GM03348 (cell line): Measurements from ENCODE around the gene GID4.

ENCODE experiments used
- DNase-seq: peaks from one replicate; pipeline ENCODE4 v3.0.0; 2012; ENCODE audit warnings: low spot score

GID4 gene

DNA sequence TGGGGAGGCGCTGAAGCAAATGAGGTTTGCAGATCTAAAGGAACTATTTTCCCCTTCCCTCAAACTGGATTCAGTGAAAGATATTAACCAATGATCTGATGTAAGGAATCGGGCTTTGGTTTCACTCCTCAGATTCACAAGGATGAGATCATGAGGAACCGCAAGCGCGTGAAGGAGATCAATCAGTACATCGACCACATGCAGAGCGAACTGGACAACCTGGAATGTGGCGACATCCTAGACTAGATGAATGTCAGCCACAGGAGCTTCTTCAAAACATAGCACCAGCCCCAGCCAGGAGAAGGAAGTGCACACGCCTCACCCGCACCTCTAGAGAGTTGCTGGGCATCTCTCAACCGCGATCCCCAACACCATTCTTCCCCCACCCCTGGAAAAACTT is 22.8 kb upstream of the GID4 start:
- no peak for DNase-seq

DNA sequence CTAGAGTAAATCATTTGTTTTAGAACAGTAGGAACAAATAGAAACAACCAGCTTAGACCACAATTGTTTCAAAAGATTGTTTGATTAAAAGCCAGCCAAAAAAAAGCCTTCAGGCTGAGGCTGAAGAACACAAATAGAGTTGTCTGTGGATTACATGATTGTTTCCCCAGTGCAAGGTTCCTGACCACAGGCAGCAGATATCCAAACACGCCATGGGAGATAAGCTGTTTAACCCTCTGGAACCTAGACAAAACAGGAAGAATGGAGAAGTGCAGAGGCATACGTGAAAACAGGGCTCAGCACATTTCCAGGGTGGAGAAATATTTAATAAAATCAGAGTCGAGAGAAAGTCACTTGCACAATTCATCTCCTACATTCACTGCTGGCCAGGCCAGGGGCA is 21.2 kb upstream of the GID4 start:
- no peak for DNase-seq

- no peak for DNase-seq
Observed at GRCh38 chr17:18018411-18018921, 20.7 kb upstream of the GID4 start.

DNA sequence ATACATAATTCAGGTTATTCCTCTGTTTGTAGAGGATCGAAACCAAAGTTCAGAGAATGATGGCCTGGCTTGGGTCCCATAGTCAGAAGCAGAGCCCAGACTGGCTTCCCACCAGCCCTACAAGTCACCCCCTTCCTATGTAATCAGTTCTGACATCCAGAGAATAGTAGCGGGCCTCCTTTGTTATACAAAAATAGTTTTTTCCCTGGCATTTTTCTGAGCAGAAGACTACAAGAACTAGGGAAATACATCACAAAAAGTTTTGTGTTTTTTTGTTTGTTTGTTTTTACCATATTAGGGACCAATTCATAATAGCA is 19.4 kb upstream of the GID4 start:
- no peak for DNase-seq

DNA sequence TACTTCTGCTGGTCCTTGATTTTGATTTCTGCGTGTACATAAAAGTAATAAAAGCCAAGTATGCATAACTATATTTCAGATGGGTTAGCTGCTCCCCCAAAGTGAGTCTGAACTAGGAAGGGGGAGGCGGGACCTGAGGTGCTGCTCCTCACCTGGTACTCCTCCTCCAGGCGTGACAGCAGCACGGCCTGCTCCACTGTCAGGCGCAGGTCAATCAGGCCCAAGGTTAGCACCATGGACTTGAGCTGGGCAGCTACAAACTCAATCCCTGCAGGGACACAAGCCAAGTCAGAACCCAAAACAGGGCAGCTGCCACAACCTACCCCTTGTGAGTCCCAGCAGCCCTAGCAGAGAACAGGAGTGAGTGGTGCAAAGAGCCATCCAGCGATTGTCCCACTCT is 18.2 kb upstream of the GID4 start:
- DNase-seq, result no peak

- DNase-seq, result no peak
Observed at GRCh38 chr17:18021372-18021771, 17.8 kb upstream of the GID4 start.

GRCh38 chr17:18025241-18025944 is 13.8 kb upstream of the GID4 start:
- peak; percentile 66 for DNase-seq

DNA sequence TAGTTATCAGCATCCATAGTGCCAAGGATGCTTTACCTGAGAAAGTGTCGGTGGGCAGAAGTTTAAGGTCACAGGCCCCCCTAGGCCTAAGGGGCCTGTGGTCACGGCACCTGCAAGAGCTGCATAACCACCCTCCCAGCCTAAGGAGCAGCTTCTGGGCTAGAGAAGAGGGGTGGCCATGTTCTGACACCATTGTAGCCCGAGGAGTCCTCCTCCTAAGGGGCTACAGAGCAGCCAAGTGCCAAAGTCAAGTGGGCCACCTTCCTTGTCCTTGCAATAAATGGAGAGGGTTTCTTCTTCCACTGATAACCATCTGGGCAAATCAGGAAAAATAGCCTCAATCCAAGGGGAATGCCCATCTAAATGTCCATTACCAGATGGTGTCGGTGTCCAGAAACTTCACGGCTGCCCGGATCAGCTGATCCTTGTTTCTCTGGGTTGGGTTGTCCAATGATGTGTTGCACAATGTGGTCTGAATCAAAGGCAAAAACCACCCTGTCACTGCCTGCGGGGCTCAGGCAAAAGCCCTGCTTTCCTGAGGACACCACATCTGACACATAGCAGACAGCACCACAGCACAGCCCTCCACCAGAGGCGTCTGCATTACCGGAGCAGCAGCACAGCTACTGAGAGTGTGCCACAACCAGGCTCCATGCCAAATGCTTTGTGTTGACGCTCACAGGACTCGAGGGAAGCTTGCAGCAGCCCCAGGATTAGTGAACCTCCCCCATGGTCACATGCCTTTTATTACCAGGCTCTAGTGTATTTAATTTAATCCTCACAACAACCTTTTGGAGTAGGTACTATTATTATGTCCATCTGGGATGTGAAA is 13.0 kb upstream of the GID4 start:
- DNase-seq, result peak; percentile 55

DNA sequence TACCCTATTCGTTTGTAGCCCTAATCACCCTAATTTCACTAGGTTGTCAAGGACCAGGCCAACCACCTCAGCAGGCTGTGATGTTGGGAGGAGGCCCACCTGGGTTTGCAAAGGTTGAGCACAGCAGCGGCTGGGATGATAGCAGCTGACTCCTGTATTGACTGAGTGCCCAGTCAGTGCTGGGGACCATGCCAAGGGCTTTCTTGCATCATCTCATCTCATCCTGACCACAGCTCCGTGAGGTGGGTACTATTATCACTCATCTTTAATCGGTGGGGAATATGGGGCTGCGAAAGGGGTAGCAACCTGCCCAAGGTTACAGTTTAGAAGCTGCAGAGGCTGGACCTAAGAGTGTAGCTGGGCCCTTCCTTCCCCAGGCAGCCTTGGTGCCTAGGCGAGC is 11.9 kb upstream of the GID4 start:
- DNase-seq, result no peak

- no peak for DNase-seq
Observed at GRCh38 chr17:18028114-18028951, 10.9 kb upstream of the GID4 start.

- no peak for DNase-seq
Observed at GRCh38 chr17:18028952-18029540, 10.2 kb upstream of the GID4 start.

GRCh38 chr17:18031955-18032354 is 7.3 kb upstream of the GID4 start:
- no peak for DNase-seq

DNA sequence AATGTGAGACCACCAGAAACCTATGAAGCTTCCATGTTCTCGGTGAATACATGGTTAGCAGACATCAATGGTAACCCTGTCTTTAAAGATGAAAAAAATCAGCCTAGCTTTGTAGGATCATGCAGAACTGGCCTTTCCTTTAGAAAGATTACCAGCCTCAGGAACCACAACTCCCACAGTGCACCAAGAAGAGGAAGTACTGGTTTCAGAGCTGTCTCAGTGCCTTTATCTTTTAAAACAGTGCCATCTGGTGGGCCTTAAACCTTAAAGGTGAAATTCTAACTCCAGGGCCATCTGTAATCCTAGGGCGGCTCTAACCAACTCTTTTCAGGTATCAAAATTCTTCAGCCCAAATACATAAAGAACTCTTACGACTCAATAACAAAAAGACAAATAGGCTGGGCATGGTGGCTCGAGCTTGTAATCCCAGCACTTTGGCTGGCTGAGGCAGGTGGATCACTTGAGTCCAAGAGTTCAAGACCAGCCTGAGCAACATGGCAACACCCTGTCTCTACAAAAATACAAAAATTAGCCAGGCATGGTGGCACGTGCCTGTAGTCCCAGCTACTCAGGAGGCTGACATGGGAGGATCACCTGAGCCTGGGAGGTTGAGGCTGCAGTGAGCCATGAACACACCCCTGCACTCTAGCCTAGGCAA is 5.6 kb upstream of the GID4 start:
- peak; percentile 85 for DNase-seq

DNA sequence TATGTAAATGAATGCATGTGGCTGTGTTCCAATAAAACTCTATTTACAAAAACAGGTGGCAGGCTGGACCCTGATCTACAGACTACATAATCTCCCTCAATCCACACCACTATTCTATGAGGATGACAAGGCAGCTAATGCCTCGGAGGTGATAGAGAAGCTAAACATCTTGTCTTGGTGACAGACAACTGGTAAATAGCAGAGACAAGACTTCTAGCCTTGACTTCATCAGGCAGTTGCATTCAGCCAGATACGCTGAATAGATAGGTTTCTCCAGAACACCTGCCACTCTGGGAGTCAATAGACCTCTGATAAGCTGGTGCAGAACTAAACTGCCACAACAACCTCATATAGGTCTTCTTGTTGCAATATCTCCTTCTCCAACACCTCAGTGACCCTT is 3.5 kb upstream of the GID4 start:
- DNase-seq, result no peak

DNA sequence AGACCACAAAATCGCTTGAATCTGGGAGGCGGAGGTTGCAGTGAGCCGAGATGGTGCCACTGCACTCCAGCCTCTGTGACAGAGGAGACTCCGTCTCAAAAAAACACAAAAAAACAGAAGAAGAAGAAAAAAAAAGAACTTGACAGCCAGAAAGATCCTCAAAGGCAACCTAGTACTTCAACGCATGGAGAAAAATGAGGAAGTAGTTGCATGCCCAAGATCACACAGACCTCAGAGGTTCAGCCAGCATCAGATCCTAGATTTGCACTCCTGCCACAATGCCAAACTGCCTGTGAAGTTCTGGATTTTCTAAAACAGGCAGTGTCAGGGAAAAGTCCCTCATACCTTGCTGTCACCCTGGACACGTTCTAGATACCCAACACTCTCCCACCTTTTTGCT is 1.7 kb upstream of the GID4 start:
- no peak for DNase-seq

- DNase-seq, result no peak
Observed at GRCh38 chr17:18038149-18038850, 908 bp upstream of the GID4 start.

- peak; percentile 82 for DNase-seq
Observed at GRCh38 chr17:18039535-18040260, 490 bp downstream of the GID4 start.

- DNase-seq, result peak; percentile 27
Observed at GRCh38 chr17:18040261-18040858, 1.2 kb downstream of the GID4 start.

DNA sequence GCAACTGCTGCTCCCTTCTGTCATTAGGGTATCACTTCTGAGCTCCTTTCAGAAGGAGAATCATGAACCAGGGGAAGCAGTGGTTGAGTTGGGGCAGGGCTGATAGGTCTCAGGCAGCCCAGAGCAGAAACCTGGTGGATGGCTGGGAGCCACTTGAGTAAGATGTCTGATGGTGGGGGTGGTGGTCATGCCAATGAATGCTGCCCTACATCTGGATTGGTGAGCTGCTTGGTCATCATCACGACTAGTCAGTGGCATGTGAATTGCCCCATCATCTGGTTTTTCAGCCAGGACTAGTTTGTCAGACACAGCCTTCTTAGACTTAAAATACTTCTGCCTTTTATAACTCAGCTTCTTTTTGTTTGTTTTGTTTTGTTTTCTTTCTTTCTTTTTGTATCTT is 2.6 kb downstream of the GID4 start:
- peak; percentile 81 for DNase-seq

DNA sequence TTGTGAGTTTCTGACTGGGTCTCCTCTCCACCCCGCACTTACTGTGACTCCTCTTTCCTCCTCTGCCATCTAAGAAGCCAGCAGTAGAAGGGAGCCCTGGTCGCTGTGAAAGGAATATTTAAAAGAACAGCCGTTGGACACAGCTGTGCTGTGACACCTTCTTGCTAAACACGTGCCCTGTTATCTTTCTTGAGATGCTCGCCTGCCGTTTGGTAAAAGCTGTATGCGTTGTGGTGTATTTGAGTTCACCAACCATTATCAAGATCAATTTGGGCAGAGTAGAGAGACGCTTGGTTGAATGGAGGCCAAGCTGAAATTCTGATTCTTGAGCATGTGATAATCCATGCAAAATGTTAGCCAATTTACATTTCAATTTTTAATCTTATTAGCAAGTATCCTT is 3.8 kb downstream of the GID4 start:
- no peak for DNase-seq
